SKM-1 treated with dmso at 0.1 percent for 144 hours (cell line): Measurements from ENCODE around the gene TBC1D2.
"Not testable (repeated sequence)": the region's sequence is repeated elsewhere in the genome, so short reads cannot be mapped to it uniquely, and the experiment has no call there.

Source experiments
- DNase-seq: peaks from one replicate; lab custom pipeline; 2025; ENCODE audit not compliant: unreplicated experiment; lab: John Stamatoyannopoulos, UW

TBC1D2 gene

DNA sequence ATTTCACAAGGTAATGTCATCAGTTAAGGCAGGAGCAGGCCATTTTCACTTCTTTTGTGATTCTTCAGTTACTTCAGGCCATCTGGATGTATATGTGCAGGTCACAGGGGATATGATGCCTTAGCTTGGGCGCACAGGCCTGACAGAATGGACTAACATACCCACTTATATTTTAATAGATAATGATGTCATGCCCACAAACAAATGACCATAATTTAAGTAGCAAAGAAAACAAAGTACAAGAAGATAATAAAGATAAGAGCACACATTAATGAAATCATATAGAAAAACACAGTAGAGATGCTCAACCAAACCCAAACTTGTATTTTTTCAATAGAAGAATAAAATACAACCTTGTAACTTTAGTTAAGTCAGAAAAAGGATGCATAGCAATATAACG is 19.7 kb upstream of the TBC1D2 start:
- DNase-seq, result no peak

GRCh38 chr9:98272083-98272482 is 16.6 kb upstream of the TBC1D2 start:
- DNase-seq, result no peak

- no peak for DNase-seq
Observed at GRCh38 chr9:98271479-98271878, 16.0 kb upstream of the TBC1D2 start.

GRCh38 chr9:98270284-98270683 is 14.8 kb upstream of the TBC1D2 start:
- DNase-seq, result not testable (repeated sequence)

DNA sequence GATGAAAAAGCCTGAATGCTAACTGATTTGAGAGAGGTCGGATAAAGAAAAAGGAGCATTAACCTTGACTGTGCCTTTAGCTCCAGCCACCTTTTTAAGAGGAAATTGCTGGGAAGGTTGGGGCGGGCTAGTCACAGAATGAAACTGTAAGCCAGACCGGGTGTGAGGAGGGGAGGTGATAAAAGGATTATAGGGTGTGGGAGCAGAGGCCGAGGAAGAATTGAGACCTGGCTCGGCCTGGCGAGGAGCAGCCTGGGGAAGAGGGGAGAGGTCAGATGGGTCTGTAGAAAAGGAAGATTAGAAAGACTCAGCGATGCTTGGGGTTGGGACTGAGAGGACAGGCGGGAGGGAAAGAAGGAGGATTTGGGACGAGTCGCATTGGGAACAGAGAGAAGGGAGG is 14.2 kb upstream of the TBC1D2 start:
- DNase-seq, result not testable (repeated sequence)

- not testable (repeated sequence) for DNase-seq
Observed at GRCh38 chr9:98267556-98267955, 12.1 kb upstream of the TBC1D2 start.

GRCh38 chr9:98264516-98264915 is 9.1 kb upstream of the TBC1D2 start:
- no peak for DNase-seq

DNA sequence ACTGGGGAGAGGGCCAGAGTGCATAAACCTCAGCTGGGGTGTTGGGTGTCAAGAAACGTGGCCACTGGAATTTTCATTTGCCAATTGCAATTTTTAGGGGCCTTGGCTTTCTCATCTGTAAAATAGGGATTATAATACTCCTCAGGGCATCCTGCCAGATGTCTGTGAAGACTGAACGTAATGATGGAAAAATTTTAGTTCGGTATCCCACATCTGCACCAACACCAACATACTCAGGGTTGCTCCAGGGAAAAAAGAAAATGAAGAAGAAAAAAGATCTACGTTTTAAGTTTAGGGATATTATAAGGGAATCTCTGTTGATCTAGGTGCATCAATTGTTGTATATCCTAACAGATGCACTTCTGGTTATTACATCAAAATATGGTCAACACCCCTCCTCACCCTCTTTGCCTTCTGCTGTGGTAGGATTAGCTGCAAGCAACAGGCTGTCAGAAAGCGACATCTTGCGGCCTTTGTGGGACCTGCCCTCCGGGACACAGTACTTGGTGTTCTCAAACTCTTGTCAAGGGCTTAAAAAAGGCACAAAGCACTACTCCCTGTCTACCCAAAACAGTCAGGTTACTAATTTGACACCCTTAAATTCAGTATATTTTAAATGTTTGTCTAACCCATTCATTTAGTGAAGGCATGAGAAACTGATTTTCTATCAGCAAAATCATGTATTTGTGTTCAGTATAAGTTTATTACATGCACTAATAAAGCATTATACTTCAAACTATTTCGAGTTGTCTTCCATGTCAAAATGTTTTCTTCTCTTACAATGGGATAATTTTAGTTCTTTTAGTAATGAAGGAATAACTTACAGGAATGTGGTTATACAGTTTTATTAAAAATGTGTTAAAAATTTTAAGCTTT is 8.3 kb upstream of the TBC1D2 start:
- peak; percentile 22 for DNase-seq

GRCh38 chr9:98263080-98263479 is 7.6 kb upstream of the TBC1D2 start:
- DNase-seq, result no peak

- DNase-seq, result no peak
Observed at GRCh38 chr9:98262056-98262455, 6.6 kb upstream of the TBC1D2 start.

GRCh38 chr9:98260635-98261034 is 5.2 kb upstream of the TBC1D2 start:
- no peak for DNase-seq

GRCh38 chr9:98259791-98260190 is 4.3 kb upstream of the TBC1D2 start:
- no peak for DNase-seq

- DNase-seq, result no peak
Observed at GRCh38 chr9:98256756-98257155, 1.3 kb upstream of the TBC1D2 start.

DNA sequence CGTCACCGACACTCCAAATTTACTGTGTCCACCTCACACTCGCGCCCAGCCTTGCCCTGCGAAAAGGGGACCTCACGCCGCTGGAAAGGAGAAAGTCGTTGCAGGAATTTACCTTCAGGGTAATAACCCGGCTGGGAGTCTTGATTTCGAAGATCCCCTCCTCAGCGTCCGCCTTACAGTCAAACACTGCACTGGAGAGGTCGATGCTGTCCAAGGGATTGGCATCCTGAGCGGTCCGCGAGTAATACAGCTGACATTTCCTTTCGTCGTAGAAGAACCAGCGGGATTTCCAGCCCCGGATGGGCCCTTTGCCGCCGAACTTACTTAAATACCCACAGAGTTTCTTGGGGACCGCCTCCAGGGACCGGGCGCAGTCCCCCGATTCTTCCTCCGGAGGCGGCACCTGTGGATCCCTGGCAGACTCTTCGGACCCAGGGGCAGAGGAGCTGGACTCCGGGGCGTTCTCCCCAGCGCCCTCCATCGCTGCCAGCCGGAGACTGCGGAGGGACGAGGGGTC is 330 bp downstream of the TBC1D2 start:
- no peak for DNase-seq

DNA sequence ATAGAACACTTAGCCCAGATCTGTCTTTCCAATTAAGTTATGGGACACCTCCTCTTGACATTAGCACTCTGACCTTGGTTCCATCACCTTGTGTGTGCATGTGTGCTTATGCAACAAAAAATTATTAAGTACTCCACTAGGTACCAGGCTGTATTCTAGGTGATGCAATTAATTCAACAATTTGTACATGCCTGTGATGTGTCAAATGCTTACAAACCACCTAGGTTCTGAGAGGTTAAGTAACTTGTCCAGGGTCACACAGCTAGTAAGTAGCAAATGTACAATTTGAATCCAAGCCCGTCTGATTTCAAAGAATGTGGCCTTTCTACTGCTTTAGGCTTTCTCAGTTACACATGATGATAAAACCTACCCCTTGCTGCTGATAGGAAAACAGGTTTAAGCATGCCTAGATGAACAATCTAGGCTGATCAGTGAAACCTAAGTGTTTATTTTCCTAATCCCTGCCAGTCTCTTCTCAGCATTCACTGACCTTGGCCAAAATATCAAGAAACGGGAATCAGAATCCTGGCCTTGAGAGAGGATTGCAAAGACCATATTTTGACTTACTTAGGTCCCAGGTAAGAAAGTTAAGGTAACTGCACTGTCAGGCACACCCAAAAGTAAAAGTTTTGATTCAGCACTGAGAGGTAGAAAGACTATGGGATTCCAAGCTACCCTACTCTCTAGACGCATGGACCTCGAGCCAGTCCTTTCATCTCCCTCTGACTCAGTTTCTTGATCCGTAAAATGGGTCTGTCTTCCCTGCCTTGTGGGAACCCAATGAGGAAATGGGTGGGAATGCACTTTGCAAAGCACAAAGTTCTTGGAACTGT is 1.0 kb downstream of the TBC1D2 start:
- DNase-seq, result no peak

DNA sequence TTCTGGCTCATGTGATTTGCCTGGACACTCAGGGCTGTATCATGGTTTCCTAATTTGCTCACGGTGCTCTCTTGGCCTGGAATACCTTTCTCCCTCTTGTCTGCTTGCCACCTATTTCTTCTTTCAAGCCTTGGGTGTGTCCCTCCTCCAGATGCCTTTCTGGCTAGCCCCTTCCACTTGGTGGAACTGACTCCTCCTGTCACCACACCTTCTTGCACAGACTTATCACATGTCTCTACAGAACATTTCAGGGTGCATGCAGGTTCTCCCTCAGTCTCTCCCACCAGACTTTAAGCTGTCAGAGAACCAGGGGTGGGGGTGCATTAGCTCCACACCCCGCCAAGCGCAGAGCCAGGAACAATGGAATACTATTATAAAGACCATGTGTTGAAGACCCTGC is 1.9 kb downstream of the TBC1D2 start:
- no peak for DNase-seq

DNA sequence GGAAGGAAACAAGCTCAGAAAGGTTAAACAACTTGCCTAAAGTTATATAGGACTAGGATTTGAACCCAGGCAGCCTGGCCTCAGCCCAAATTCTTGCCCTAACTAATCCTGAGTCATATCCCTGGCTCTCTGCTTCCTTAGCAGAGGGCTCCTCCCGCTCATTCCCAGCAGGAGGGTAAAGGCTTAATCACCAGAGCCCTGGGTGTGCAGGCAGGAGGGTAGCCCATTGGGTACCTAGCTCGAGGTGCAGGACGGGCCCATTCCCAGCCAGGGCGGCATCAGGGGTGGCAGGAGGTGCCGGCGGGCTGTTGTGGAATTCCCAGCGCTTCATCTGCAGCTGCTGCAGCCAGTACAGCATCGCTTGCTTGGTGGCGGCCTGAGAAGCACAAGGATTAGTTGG is 3.9 kb downstream of the TBC1D2 start:
- no peak for DNase-seq

- no peak for DNase-seq
Observed at GRCh38 chr9:98249771-98250170, 5.7 kb downstream of the TBC1D2 start.

DNA sequence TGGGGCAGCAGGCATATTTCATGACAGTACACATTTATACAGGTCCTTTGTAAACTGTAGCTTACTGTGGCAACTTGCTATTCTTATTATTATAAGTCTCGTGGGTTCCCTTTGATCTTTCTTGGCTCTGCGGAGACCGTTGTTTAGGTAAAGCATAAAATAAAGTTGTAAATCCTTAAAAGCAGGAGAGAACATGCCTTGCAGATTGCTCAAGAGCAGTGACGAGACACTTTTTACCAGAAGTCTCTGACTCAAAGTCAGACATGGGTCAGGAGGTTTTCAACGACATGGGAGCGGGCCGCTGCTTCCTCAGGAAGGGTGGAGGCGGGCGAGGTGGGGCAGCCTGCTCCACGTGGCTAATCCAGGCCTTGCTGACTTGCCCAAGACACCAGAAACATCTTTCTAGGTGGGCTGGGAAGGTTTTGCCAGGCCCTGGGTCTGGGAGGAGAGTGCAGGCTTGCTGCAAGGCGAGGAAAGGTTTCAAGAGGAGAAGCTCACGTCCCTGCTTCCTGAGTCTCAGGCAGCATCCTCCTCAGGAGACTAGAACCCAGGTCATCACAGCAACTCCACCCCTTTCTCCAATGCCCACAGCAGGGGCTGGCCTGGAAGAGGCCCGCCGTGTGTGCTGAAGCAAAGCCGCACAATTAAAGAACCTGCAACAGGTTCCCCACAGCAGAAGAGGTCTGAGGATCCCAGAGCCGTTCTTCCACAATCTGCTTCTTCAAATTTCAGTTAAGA is 6.5 kb downstream of the TBC1D2 start:
- peak; percentile 46 for DNase-seq

- DNase-seq, result no peak
Observed at GRCh38 chr9:98247831-98248657, 7.4 kb downstream of the TBC1D2 start.
